Endodermal cell (in vitro differentiated cells): ENCODE measurements around the gene GALNT14. TPM values are rescaled to one million over a fixed set of nuclear protein-coding genes. Genes with fewer than 3 reads are reported as not detected.

ENCODE experiments used
- DNase-seq: peaks from one replicate; pipeline ENCODE4 v3.0.0-alpha.2; 2017
- H3K27ac ChIP-seq: 2 replicates; pipeline ENCODE4 v1.5.1; 2013; ENCODE audit warnings: mild to moderate bottlenecking, low read depth, low read length, moderate library complexity
- H3K27me3 ChIP-seq: 2 replicates; pipeline ENCODE4 v1.6.1; 2013; ENCODE audit warnings: mild to moderate bottlenecking, low read length, moderate library complexity; ENCODE audit not compliant: insufficient read depth, control insufficient read depth, poor library complexity, severe bottlenecking
- H3K36me3 ChIP-seq: 2 replicates; pipeline ENCODE4 v1.7.0; 2013; ENCODE audit warnings: mild to moderate bottlenecking, low read length, moderate library complexity; ENCODE audit not compliant: control insufficient read depth, insufficient read depth
- H3K4me1 ChIP-seq: one replicate; pipeline ENCODE4 v1.7.0; 2013; ENCODE audit warnings: low read length; ENCODE audit not compliant: control insufficient read depth, insufficient read depth
- H3K4me3 ChIP-seq: 2 replicates; pipeline ENCODE4 v1.5.1; 2013; ENCODE audit warnings: mild to moderate bottlenecking, low read length, moderate library complexity
- H3K9ac ChIP-seq: 2 replicates; pipeline ENCODE4 v1.6.1; 2013; ENCODE audit warnings: mild to moderate bottlenecking, low read length, moderate library complexity; ENCODE audit not compliant: poor library complexity, severe bottlenecking; ENCODE audit errors: extremely low read depth
- H3K9me3 ChIP-seq: 2 replicates; pipeline ENCODE4 v1.6.1; 2013; ENCODE audit warnings: mild to moderate bottlenecking, low read length, moderate library complexity; ENCODE audit not compliant: control insufficient read depth
- H3K27ac Mint-ChIP-seq: 2 replicates; pipeline ENCODE4 v1.8.0; 2020; ENCODE audit warnings: mixed read lengths
- H3K27me3 Mint-ChIP-seq: 2 replicates; pipeline ENCODE4 v1.8.0; 2021; ENCODE audit warnings: mild to moderate bottlenecking, mixed read lengths; ENCODE audit not compliant: insufficient read depth
- H3K36me3 Mint-ChIP-seq: 2 replicates; pipeline ENCODE4 v1.8.0; 2020; ENCODE audit warnings: low read depth, mixed read lengths
- H3K4me1 Mint-ChIP-seq: 2 replicates; pipeline ENCODE4 v1.8.0; 2020; ENCODE audit warnings: mixed read lengths
- H3K4me3 Mint-ChIP-seq: 2 replicates; pipeline ENCODE4 v1.8.0; 2020; ENCODE audit warnings: mild to moderate bottlenecking, moderate library complexity, mixed read lengths
- H3K9me3 Mint-ChIP-seq: 2 replicates; pipeline ENCODE4 v1.8.0; 2020; ENCODE audit warnings: mild to moderate bottlenecking, mixed read lengths
- WGBS, 2 experiments: methylation state at CpG; one replicate each; pipeline versions ENCODE4 v1.1.5 to v1.1.7; 2013; ENCODE audit warnings: missing lambda C conversion rate in 2 of 2, mixed read lengths in 1 of 2; ENCODE audit not compliant: insufficient coverage in 1 of 2, insufficient read length in 1 of 2; 5-methylcytosine and 5-hydroxymethylcytosine counted together
- total RNA-seq, 2 donors: library from RNA; stranded (reverse); fragmentation: NEBNext Ultra II Directional in 1 of 2; extraction: Animal tissue kit (Norgen Biotek cat#: 25700) in 1 of 2; gene quantifications; 2 replicates in 1 of 2; 3 replicates in 1 of 2; pipeline ENCODE4 v1.2.1, GENCODE V29; 2021
- TF ChIP-seq, protein P1 (sequence below): fragments of 200-600 bp; sonication (generic); conservative IDR thresholded peaks from 2 replicates; pipeline ENCODE4 v1.5.0; 2021; ENCODE audit warnings: antibody characterized with exemption, mild to moderate bottlenecking

GALNT14 gene
- total RNA-seq, 2 donors from 2014 or later, result 1.4 TPM

DNA sequence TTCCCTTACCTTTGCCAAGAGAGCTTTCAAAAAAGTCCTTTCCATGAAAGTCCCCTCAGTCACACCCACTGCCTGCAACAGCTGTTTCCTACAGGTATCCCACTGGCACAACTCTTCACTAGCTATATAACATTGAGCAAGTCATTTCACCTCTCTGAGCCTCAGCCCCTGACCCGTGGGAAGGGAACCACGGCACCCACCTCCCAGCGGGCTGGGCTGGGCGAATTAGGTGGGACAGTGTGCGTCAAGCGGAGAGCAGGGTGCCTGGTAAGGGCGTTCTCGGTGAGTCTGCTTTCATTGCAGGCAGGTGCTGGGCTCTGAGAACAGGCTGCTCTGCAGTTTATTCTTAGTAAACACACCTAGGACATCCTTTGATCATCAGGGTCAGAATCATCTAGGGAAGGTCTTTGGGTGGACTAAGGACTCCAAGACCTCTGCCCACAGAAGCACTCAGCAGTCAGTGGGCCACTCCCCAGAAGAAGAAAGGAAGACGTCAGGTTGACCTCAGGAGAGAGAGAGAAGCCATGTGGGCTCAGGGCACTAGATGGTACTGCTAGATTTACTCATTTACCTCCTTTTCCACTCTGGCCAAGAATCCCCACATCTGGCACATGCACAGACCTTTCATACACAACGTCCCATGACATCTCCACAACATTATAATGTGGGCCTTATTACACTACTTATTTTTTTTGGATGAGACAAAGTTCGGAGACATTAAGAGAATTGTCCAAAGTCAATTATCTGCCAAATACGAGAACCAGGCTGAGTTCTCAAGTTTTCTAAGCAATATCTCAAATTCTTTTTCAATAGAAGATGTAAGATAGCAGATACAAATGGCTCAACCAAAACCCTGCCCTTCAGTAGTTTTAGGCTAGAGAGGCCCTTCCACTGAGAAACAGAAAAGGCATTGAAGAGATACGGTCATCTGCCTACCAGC is 79.9 kb downstream of the GALNT14 start:
- H3K9me3 ChIP-seq, result no peaks in the 10 kb centered on the region
- Mint-ChIP-seq H3K27ac (no peak overlapping the region), H3K27me3 (peaks cover 5% of the 10 kb centered on the region), H3K4me1 (no peaks in the 10 kb centered on the region), H3K36me3 (no peaks in the 10 kb centered on the region), H3K4me3 (no peak overlapping the region), H3K9me3 (peaks cover 2% of the 10 kb centered on the region)
- no peak overlapping the region for H3K4me3 ChIP-seq
- no peak overlapping the region for H3K9ac ChIP-seq
- H3K27ac ChIP-seq, result no peak overlapping the region
- DNase-seq, result no peak
- H3K27me3 ChIP-seq, result no peaks in the 10 kb centered on the region
- TF ChIP-seq, protein P1, sequence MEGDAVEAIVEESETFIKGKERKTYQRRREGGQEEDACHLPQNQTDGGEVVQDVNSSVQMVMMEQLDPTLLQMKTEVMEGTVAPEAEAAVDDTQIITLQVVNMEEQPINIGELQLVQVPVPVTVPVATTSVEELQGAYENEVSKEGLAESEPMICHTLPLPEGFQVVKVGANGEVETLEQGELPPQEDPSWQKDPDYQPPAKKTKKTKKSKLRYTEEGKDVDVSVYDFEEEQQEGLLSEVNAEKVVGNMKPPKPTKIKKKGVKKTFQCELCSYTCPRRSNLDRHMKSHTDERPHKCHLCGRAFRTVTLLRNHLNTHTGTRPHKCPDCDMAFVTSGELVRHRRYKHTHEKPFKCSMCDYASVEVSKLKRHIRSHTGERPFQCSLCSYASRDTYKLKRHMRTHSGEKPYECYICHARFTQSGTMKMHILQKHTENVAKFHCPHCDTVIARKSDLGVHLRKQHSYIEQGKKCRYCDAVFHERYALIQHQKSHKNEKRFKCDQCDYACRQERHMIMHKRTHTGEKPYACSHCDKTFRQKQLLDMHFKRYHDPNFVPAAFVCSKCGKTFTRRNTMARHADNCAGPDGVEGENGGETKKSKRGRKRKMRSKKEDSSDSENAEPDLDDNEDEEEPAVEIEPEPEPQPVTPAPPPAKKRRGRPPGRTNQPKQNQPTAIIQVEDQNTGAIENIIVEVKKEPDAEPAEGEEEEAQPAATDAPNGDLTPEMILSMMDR, result no peak
- no peaks in the 10 kb centered on the region for H3K4me1 ChIP-seq
- no peaks in the 10 kb centered on the region for H3K36me3 ChIP-seq
- WGBS, 2 experiments, result 92 to 95% methylated on average over 10 to 13 of the region's 13 CpGs

DNA sequence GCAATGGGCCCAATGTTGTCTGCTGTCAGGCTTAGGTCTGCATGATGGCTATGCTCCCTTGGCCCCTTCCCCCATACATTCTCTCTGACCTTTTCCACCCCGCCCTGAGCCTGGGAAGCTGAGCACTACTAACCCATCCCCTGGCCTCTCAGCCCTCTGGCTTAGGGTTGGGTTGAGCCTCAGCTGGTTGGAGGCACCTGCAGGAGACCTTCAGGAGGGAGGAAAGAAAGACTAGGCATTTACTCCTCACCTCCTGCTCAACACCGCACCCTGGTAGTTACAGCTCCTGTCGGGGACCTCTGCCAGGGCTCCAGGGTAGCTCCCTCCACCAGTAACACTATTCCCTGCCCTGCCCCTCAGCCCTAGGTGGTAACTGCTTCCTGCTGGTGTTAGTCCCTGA is 80.5 kb downstream of the GALNT14 start:
- H3K9ac ChIP-seq, result no peak overlapping the region
- WGBS, 2 experiments, result 50 to 65% methylated on average over 2 to 3 of the region's 3 CpGs
- TF ChIP-seq, protein P1, result no peak

GRCh38 chr2:31055938-31056337 is 82.3 kb downstream of the GALNT14 start:
- Histone ChIP-seq H3K9ac (no peak overlapping the region), H3K27me3 (peaks cover 4% of the 10 kb centered on the region), H3K4me1 (no peaks in the 10 kb centered on the region), H3K9me3 (no peaks in the 10 kb centered on the region), H3K36me3 (no peaks in the 10 kb centered on the region), H3K4me3 (no peak overlapping the region), H3K27ac (no peak overlapping the region)
- no peak overlapping the region for H3K4me3 Mint-ChIP-seq
- H3K27ac Mint-ChIP-seq, result no peak overlapping the region
- H3K9me3 Mint-ChIP-seq, result no peaks in the 10 kb centered on the region
- DNase-seq, result no peak
- H3K4me1 Mint-ChIP-seq, result peaks cover 2% of the 10 kb centered on the region
- WGBS, 2 experiments, result 93 to 100% methylated on average over 6 of the region's 6 CpGs
- H3K36me3 Mint-ChIP-seq, result no peaks in the 10 kb centered on the region
- TF ChIP-seq, protein P1, result no peak
- peaks cover 23% of the 10 kb centered on the region for H3K27me3 Mint-ChIP-seq

More for the DNA sequence above, 80.5 kb downstream of the GALNT14 start:
- Mint-ChIP-seq H3K27me3 (peaks cover 7% of the 10 kb centered on the region), H3K27ac (no peak overlapping the region), H3K36me3 (no peaks in the 10 kb centered on the region), H3K4me1 (no peaks in the 10 kb centered on the region), H3K4me3 (no peak overlapping the region), H3K9me3 (peaks cover 2% of the 10 kb centered on the region)
- Histone ChIP-seq H3K36me3 (no peaks in the 10 kb centered on the region), H3K27me3 (no peaks in the 10 kb centered on the region), H3K27ac (no peak overlapping the region), H3K4me3 (no peak overlapping the region), H3K9me3 (no peaks in the 10 kb centered on the region), H3K4me1 (no peaks in the 10 kb centered on the region)
- no peak for DNase-seq
